DMS53 treated with DMSO at 0.1 percent for 48 hours (cell line): ENCODE results near the gene APOBEC3F.
"Not testable (repeated sequence)": the region's sequence is repeated elsewhere in the genome, so short reads cannot be mapped to it uniquely, and the experiment has no call there.

ENCODE experiments used
- DNase-seq: peaks from one replicate; lab custom pipeline; 2025; ENCODE audit not compliant: unreplicated experiment; lab: John Stamatoyannopoulos, UW

Gene APOBEC3F

GRCh38 chr22:39040538-39041296 is at the start of gene APOBEC3F:
Gene APOBEC3F (plus strand): TSS chr22:39040864. CDS start chr22:39040961, 97 bp downstream.
- peak; percentile 9 for DNase-seq

DNA sequence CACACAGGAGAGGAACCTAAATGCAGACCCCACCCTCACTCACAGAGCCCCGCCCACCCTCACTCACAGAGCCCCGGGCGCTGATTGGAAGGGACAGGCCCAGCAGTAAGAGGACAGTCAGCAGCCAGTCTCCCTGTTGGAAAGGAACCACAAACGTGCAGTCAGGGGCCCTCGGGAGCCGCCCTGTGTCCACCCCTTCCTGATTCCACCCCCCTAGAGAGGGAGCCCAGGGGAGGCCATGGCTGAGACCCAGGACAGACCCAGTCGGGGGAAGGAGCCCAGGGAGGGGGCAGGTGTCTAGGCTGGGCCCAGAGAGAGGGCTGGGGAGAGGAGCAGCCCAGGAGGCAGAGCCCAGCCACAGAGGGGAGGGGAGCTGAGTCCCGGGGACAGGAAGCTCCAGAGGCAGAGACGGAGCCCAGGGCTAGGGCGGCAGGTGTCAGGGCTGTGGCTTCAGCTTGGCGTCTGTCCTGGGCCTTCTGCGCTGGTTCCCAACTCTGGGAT is 47.7 kb upstream of the APOBEC3F start:
- peak; percentile 36 for DNase-seq

- no peak for DNase-seq
These were observed 44.6 kb upstream of the APOBEC3F start for GRCh38 chr22:38996105-38996504.

DNA sequence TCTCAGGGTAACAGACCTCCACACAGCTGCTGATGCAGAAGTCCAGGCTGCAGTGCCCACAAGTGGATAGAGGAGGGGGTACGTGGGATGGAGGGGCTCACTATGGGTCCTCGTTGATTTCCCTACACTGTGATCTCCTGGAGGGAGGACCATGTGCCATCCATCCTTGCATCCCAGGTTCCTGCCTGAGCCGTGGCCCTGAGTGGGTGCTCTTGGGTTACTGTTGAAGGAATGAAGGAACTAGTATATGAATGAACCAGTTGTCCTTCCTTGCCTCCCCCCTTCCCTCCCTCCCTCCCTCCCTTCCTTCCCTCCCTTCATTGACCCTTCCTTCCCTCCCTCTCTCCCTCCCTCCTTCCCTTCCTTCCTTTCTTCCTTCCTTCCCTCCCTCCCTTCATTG is 43.1 kb upstream of the APOBEC3F start:
- DNase-seq, result no peak

- DNase-seq, result peak; percentile 75
These were observed 37.5 kb upstream of the APOBEC3F start for GRCh38 chr22:39003165-39003638.

- no peak for DNase-seq
These were observed 33.5 kb upstream of the APOBEC3F start for GRCh38 chr22:39007177-39007576.

DNA sequence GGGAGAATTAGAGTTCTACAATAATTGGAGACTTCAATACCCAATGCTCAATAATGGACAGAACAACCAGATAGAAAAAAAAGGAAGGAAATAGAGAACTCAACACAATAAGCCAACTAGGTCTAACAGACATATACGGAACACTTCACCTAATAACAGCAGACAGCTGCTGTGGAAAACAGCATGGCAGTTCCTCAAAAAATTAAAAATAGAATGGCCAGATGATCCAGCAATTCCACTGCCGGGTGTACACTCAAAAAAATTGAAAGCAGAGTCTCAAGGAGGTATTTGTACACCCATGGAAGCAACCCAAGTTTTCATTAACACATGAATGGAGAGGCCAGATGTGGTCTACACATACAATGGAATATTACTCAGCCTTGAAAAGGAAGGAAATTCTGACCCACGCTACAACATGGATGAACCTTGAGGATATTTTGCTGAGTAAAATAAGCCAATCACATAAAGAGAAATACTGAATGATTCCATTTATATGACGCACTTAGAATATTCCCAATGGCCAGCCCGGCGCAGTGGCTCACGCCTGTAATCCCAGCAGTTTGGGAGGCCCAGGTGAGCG is 32.3 kb upstream of the APOBEC3F start:
- not testable (repeated sequence) for DNase-seq

DNA sequence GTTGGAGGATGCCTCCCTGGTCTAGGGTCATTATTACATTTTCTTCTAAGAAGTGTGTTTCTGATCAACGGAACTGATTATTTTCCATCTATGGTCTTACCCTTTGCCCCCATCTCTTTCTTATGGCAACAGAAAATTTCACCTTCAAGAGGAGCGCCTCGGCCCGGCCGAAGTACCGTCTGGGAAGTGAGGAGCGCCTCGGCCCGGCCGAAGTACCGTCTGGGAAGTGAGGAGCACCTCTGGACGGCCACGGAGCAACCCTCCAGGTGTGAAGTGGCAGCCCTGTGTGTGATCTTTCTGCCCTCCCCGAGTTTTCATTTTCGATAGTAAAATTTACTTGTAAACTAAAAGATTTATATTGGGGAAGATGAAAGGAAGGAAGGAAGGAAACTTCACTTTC is 29.7 kb upstream of the APOBEC3F start:
- DNase-seq, result no peak

GRCh38 chr22:39012533-39013511 is 27.8 kb upstream of the APOBEC3F start:
- no peak for DNase-seq

GRCh38 chr22:39013561-39013941 is 27.1 kb upstream of the APOBEC3F start:
- not testable (repeated sequence) for DNase-seq

DNA sequence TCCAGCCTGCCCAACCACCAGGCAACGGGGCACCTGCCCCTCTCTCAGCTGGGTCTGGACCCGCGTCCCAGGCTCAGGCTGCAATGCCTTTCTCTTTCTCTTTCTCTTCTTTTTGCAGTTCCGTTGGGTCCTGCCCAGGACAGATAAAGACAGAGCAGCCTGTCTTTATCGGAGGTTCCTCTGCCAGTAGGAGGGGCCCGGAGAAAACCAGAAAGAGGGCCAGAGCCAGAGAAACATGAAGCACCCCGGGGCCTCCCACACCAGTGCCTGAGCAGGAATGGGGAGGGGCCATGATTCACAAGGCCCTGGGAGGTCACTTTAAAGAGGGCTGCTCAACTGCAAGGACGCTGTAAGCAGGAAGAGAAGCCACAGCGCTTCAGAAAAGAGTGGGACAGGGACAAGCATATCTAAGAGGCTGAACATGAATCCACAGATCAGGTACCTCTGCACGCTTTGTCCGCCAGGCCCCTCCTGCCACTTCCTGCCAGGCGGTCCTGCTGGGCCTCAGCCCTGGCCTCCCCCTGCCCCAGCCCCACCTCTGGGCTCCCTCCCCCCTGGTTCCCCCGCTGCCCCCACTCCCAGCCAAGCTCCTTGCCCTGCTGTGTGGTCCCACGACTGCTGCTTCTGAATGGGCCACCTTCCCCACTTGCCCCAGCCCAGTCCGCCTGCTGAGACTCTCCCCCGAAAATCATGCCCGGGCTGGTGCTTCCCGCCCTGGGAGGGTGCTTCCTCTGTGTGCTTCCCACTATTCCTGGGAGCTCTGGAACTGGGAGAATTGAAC is 26.5 kb upstream of the APOBEC3F start, which contains the start of gene APOBEC3C:
TSS of gene APOBEC3C (plus strand) at position 316 of the 781 bp plus-strand sequence. CDS start at position 422, 106 bp downstream.
- DNase-seq, result peak; percentile 38

- DNase-seq, result not testable (repeated sequence)
These were observed 25.9 kb upstream of the APOBEC3F start for GRCh38 chr22:39014723-39015121.

DNA sequence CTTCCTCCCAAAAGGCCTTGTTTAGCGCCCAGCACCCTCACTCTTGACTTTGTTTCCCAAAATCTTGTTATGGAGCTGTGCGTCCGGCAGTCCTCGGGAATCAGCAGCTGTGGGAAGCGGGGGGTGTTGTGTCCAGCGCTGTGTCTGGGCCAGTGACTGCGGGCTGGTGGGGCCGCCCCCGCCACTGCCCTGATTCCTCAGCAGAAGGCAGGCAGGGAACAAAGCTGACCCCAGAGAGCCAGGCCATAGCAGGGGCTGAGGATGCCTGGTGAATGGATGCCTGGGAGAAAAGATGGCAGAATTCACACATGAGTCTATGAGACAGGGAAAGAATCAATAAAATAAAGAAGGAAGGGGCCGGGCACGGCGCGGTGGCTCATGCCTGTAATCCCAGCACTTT is 24.1 kb upstream of the APOBEC3F start:
- DNase-seq, result no peak

DNA sequence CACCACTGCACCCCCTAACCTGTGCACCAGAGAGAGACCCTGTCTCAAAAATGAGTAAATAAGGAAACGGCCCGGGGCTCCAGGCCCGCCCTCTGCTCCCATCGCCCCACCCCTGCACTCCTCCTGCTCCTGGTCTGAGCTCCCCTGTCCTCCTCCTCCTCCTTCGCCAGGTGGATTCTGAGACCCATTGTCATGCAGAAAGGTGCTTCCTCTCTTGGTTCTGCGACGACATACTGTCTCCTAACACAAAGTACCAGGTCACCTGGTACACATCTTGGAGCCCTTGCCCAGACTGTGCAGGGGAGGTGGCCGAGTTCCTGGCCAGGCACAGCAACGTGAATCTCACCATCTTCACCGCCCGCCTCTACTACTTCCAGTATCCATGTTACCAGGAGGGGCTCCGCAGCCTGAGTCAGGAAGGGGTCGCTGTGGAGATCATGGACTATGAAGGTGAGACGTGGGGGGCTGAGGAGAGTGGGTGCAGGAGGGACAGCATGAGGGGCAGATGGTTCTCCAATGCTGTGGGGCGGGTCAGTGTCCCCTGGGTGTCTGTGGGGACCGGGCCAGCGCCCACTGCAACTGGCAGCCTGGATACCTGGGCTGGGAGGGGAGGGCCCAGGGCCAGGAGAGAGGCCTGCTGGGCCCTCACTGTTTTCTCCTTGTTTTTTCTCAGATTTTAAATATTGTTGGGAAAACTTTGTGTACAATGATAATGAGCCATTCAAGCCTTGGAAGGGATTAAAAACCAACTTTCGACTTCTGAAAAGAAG is 22.9 kb upstream of the APOBEC3F start:
- no peak for DNase-seq

GRCh38 chr22:39020021-39020651 is 20.5 kb upstream of the APOBEC3F start:
- not testable (repeated sequence) for DNase-seq

GRCh38 chr22:39021552-39022250 is 19.0 kb upstream of the APOBEC3F start:
- no peak for DNase-seq

DNA sequence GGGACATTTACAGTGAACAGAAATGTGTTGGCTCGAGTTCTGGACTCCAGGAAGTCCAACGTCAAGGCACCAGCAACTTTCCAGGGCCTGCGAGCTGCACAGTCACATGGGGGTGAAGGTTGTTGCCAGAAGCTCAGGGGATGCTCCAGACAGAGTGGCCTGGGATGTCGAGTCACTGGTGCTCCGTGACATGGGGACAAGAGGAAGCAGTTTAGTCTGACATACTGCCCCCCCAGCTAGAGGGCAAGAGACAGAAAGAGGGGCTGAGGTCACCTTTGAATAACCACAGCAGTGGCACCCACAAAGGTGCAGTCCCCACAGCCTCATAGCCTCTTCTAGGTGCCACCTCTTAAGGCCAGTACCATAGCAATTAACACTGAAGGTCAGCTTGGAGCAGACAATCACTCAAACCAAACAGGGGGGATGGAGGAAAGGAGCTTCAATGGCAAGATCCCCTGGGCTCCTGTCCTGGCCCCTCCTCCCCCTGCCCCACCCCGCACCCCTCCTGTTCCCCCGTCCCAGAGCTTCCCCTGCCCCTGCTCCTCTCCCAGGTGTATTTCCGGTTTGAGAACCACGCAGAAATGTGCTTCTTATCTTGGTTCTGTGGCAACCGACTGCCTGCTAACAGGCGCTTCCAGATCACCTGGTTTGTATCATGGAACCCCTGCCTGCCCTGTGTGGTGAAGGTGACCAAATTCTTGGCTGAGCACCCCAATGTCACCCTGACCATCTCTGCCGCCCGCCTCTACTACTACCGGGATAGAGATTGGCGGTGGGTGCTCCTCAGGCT is 15.9 kb upstream of the APOBEC3F start:
- no peak for DNase-seq
